NB4 (cell line): ENCODE measurements around the gene SALL3.

Experiments
- DNase-seq: peaks from one replicate; pipeline ENCODE4 v3.0.0; 2010; ENCODE audit warnings: low read depth
- H3K4me3 ChIP-seq: one replicate; pipeline ENCODE4 v1.5.1; 2011; ENCODE audit warnings: mild to moderate bottlenecking, low read depth, low read length, moderate library complexity
- MYC ChIP-seq: IDR thresholded peaks from 2 replicates; pipeline ENCODE4 v1.6.1; 2011; ENCODE audit warnings: low read depth, low read length
- POLR2A ChIP-seq: IDR thresholded peaks from 2 replicates; pipeline ENCODE4 v1.6.1; 2011; ENCODE audit warnings: mild to moderate bottlenecking; ENCODE audit not compliant: insufficient read length; ENCODE audit errors: extremely low read depth
- TF ChIP-seq, protein P1 (sequence below): IDR thresholded peaks from 2 replicates; pipeline ENCODE4 v1.6.1; 2011; ENCODE audit warnings: low read depth, low read length
- TF ChIP-seq, protein P2 (sequence below): IDR thresholded peaks from one replicate; pipeline ENCODE4 v1.5.1; 2012; ENCODE audit warnings: low read depth, low read length

The SALL3 gene

DNA sequence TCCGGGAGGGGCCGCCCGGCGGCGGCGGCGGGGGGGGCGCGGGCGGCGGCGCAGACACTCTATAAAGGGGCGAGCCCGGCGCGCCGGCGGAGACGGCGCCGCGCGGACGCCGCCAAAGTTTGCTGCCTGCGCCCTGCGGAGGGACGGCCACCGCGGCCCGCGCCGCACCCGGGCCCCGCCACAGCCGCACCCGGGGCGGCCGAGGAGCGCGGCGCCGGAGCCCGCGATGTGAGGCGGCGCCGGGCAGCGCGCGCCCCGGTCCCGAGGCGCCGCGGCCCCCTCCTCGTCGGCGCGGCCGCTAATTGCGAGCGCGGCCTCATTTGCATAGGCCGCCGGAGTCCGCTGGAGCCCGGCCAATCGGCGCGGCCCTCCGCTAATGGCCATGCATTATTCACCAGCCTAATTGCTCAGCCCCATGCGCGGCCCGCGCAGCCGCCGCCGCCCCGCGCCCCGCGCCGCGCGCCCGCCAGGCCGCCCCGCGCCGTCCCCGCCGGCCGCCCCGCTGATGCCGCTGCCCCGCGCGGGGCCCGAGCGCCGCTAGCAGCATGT is at the start of gene SALL3:
SALL3 (plus strand) TSS at position 89 of the 549 bp plus-strand sequence; CDS start at position 546, 457 bp downstream.
- no peak for DNase-seq
- TF ChIP-seq POLR2A = no peak
- TF ChIP-seq, protein P1, sequence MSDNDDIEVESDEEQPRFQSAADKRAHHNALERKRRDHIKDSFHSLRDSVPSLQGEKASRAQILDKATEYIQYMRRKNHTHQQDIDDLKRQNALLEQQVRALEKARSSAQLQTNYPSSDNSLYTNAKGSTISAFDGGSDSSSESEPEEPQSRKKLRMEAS = no peak
- TF ChIP-seq, protein P2, sequence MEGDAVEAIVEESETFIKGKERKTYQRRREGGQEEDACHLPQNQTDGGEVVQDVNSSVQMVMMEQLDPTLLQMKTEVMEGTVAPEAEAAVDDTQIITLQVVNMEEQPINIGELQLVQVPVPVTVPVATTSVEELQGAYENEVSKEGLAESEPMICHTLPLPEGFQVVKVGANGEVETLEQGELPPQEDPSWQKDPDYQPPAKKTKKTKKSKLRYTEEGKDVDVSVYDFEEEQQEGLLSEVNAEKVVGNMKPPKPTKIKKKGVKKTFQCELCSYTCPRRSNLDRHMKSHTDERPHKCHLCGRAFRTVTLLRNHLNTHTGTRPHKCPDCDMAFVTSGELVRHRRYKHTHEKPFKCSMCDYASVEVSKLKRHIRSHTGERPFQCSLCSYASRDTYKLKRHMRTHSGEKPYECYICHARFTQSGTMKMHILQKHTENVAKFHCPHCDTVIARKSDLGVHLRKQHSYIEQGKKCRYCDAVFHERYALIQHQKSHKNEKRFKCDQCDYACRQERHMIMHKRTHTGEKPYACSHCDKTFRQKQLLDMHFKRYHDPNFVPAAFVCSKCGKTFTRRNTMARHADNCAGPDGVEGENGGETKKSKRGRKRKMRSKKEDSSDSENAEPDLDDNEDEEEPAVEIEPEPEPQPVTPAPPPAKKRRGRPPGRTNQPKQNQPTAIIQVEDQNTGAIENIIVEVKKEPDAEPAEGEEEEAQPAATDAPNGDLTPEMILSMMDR = no peak
- TF ChIP-seq MYC = no peak
- no peak within 1 kb of the TSS for H3K4me3 ChIP-seq

DNA sequence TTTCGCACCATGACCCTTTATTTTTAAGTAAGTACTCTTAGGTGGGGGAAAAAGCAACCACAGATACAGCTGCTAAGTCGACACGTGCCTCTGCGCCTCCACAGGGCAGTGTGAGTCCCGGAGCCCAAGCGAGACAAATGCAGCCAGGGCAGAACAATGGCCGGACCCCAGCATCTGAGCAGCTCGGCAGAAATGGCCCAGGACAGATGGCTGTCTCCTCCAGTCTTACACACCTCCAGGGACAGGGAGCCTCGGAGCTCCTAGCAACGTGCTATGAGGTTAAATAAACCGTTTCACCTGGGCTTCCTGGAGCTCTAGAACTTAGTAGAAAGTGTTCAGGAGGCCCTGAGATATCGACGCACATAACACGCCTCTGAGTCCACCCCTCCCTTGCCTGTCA is 47.3 kb upstream of the SALL3 start:
- DNase-seq = no peak
- TF ChIP-seq, protein P2 = no peak
- TF ChIP-seq MYC (no peak), POLR2A (no peak)
- TF ChIP-seq, protein P1 = no peak
- no peak overlapping the region for H3K4me3 ChIP-seq

DNA sequence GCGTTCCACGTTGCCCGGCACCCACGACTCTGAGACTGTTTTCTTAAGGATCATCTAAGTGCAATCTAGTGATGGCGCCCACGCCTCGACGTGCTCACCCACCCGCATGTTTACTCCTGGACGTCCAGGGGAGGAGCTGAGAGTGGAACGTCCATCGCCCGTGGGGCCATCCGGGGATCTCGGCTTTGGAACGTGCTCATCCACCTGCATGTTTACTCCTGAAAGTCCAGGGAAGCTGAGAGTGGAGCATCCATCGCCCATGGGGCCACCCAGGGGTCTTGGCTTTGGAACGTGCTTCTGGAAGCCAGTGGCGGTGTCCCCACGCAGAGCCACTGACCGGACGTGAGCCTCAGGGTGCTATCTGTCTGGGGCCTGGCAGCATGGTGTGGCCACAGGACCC is 45.6 kb upstream of the SALL3 start:
- DNase-seq = no peak
- TF ChIP-seq MYC (no peak), POLR2A (no peak)
- TF ChIP-seq, protein P2 = no peak
- TF ChIP-seq, protein P1 = no peak
- H3K4me3 ChIP-seq = no peak overlapping the region

DNA sequence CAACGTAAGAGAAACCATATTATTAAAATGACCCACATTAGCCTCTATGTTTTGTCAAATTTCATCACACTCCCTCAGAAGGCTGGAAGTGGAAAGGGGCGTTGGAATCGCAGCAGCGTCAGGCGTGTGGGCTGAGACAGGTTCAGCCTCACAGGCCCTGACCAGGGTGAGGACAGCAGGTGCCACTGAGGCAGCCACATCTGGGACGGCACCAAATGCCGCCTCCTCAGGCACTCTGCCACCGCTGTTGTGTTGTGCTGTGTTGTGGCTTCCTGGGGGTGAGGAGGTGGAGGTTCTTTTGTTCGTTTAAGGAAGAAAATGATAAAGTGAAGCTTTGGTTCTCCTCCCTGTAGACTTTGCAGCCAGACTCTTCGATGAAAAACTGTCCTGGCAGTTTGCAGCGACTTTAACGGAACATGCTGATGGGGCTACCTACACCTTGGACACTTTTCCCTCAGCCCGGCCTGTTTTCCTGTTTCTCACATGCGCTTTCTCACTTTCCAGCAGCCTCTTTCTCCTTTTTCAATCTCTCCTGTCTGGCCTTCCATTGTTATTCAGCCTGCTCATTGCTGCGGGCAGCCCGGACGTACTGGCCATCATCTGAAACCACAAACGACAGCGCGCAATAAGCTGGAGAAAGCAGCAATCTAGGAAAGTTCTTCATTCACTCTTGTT is 44.9 kb upstream of the SALL3 start:
- TF ChIP-seq, protein P2 = no peak
- DNase-seq = no peak
- no peak overlapping the region for H3K4me3 ChIP-seq

DNA sequence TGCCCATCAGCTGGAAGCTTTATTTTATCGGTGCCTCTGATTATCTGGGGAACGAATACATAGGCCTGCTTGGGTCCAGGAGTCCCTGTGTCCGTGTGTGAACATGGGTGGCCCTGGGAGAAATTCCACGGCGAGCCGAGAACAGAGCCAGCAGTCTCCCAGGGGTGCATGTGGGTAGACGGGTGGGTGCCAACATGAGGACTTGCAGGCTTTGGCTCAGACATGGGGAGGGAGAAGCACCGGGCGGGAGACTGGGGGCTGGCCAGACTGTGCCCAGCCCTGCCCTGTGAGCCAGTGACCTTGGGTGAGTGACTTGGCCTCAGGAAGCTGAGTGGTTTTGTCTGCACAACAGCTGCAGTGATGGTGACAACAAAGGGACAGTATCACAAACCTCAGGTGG is 44.2 kb upstream of the SALL3 start:
- H3K4me3 ChIP-seq = no peak overlapping the region
- DNase-seq = no peak
- TF ChIP-seq MYC = no peak
- TF ChIP-seq, protein P1 = no peak
- TF ChIP-seq, protein P2 = no peak
